ENCODE data around the gene OR4F29.
"Not testable (repeated sequence)": the region's sequence is repeated elsewhere in the genome, so short reads cannot be mapped to it uniquely, and the experiment has no call there.

Gene OR4F29

GRCh38 chr1:451578-451977 lies at the start of gene OR4F29:
Gene OR4F29, minus strand, starts transcription at chr1:451678. Its CDS starts 0 bp downstream, at chr1:451678.
- not testable (repeated sequence) for DNase-seq

All from EL (cell line).